Endothelial cell of umbilical vein (primary cell): ENCODE data around the gene CHST11. TPM values are rescaled to one million over a fixed set of nuclear protein-coding genes. Genes with fewer than 3 reads are reported as not detected.

Experiments
- BruUV-seq: library from RNA; stranded (reverse); fragments of 400-500 nt; replicated peaks from 2 replicates; lab custom pipeline; 2021; lab: Mats Ljungman, UMichigan
- CTCF ChIA-PET: fragments of 300-600, 350-600 bp; sonication (Branson Sonifier 250); formaldehyde crosslinking; loops from one replicate; lab custom pipeline; 2021; ENCODE audit warnings: antibody characterized with exemption, inconsistent platforms; lab: Charles Lee
- POLR2A ChIA-PET: fragments of 300-600, 350-600 bp; sonication (Branson Sonifier 250); formaldehyde crosslinking; loops from one replicate; lab custom pipeline; 2021; ENCODE audit warnings: antibody characterized with exemption, inconsistent platforms; lab: Charles Lee
- DNase-seq: peaks from one replicate; pipeline ENCODE4 v3.0.0-alpha.2; 2011; ENCODE audit warnings: low read depth, low spot score
- FAIRE-seq: peaks from 2 replicates; lab custom pipeline; 2011; peaks lifted over from hg19 to GRCh38; lab: Jason Lieb, UNC
- H2AFZ ChIP-seq: 2 replicates; pipeline ENCODE4 v1.6.0; 2012; ENCODE audit warnings: low read depth, low read length, control low read depth, inconsistent platforms
- H3K27ac ChIP-seq: 2 replicates; pipeline ENCODE4 v1.5.1; 2011; ENCODE audit warnings: low read depth, mild to moderate bottlenecking, control low read depth, low read length, moderate library complexity; ENCODE audit not compliant: insufficient read depth
- H3K27me3 ChIP-seq, 2 experiments: 2 replicates each; pipeline versions ENCODE4 v1.6.0 to v1.6.1; 2011; ENCODE audit warnings: low read length in 2 of 2, mixed read lengths in 1 of 2; ENCODE audit not compliant: control insufficient read depth in 2 of 2, insufficient read depth in 2 of 2
- H3K36me3 ChIP-seq, 2 experiments: 2 replicates in 1 of 2; 3 replicates in 1 of 2; pipeline ENCODE4 v1.5.1; 2011; ENCODE audit warnings: low read length in 2 of 2, mild to moderate bottlenecking in 1 of 2, moderate library complexity in 1 of 2; ENCODE audit not compliant: control insufficient read depth in 2 of 2, insufficient read depth in 2 of 2; ENCODE audit errors: extremely low read depth in 1 of 2
- H3K4me1 ChIP-seq: 3 replicates; pipeline ENCODE4 v1.5.1; 2011; ENCODE audit warnings: mild to moderate bottlenecking, low read length; ENCODE audit not compliant: control insufficient read depth, insufficient read depth; ENCODE audit errors: extremely low read depth
- H3K4me2 ChIP-seq: 2 replicates; pipeline ENCODE4 v1.6.1; 2011; ENCODE audit warnings: low read length, control low read depth, mixed read lengths; ENCODE audit not compliant: insufficient read depth
- H3K4me3 ChIP-seq, 3 experiments: fragments of 200-600 bp in 1 of 3; sonication (generic), shearing (Covaris generic) in 1 of 3; replicated peaks in 1 of 3; 2 replicates each; pipeline ENCODE4 v1.5.1; 2011 to 2016; ENCODE audit warnings: control low read depth in 3 of 3, low read length in 3 of 3, mild to moderate bottlenecking in 2 of 3, inconsistent platforms in 1 of 3, low read depth in 1 of 3, moderate library complexity in 1 of 3; ENCODE audit not compliant: insufficient read depth in 1 of 3
- H3K79me2 ChIP-seq: 2 replicates; pipeline ENCODE4 v1.6.0; 2012; ENCODE audit warnings: low read length, inconsistent platforms; ENCODE audit not compliant: control insufficient read depth, insufficient read depth
- H3K9ac ChIP-seq: replicated peaks from 2 replicates; pipeline ENCODE3; 2011; ENCODE audit warnings: low read length, control low read depth; ENCODE audit not compliant: insufficient read depth; ENCODE audit errors: extremely low read depth
- H3K9me1 ChIP-seq: replicated peaks from 3 replicates; pipeline ENCODE4 v1.6.0; 2011; ENCODE audit warnings: mild to moderate bottlenecking, low read length; ENCODE audit not compliant: control insufficient read depth, insufficient read depth; ENCODE audit errors: extremely low read depth
- H3K9me3 ChIP-seq: replicated peaks from 2 replicates; pipeline ENCODE4 v1.5.1; 2012; ENCODE audit warnings: low read length, inconsistent platforms; ENCODE audit not compliant: control insufficient read depth, insufficient read depth
- H4K20me1 ChIP-seq: replicated peaks from 2 replicates; pipeline ENCODE3; 2011; ENCODE audit warnings: mild to moderate bottlenecking, low read length; ENCODE audit not compliant: control insufficient read depth, insufficient read depth; ENCODE audit errors: extremely low read depth
- EZH2 ChIP-seq: IDR thresholded peaks from 2 replicates; pipeline ENCODE4 v1.6.1; 2012; ENCODE audit warnings: borderline replicate concordance, low read depth, mild to moderate bottlenecking, moderate library complexity, low read length, inconsistent platforms; ENCODE audit not compliant: severe bottlenecking
- GATA2 ChIP-seq: IDR thresholded peaks from 2 replicates; pipeline ENCODE4 v1.7.0; 2011; ENCODE audit warnings: low read depth, mild to moderate bottlenecking, moderate library complexity, mixed read lengths, low read length; ENCODE audit not compliant: insufficient read length, insufficient read depth
- JUN ChIP-seq: IDR thresholded peaks from 2 replicates; pipeline ENCODE4 v1.6.1; 2011; ENCODE audit warnings: borderline replicate concordance, low read depth; ENCODE audit not compliant: insufficient read length, insufficient read depth
- MAX ChIP-seq: IDR thresholded peaks from 2 replicates; pipeline ENCODE4 v1.6.1; 2011; ENCODE audit not compliant: insufficient read depth, insufficient read length
- MYC ChIP-seq: IDR thresholded peaks from one replicate; pipeline ENCODE4 v1.6.1; 2011; ENCODE audit warnings: mild to moderate bottlenecking, low read depth, low read length
- POLR2AphosphoS5 ChIP-seq: IDR thresholded peaks from 2 replicates; pipeline ENCODE4 v1.6.1; 2012; ENCODE audit warnings: low read depth, mild to moderate bottlenecking, control low read depth, low read length, moderate library complexity; ENCODE audit not compliant: insufficient read depth
- dilution Hi-C: fragments of 300-500 bp; cut with MboI; formaldehyde crosslinking; loops from one replicate; pipeline ENCODE4 v1.15.0; 2019; ENCODE audit warnings: low sequenced_read_pairs; ENCODE audit not compliant: extremely low pct_ligation_motif_present
- intact Hi-C: fragments of 100-400 bp; cut with micrococcal nuclease; formaldehyde crosslinking; loops from one replicate; pipeline ENCODE4 v1.10.0; 2022
- polyA plus RNA-seq, 4 experiments: library from polyadenylated mRNA; depleted of rRNA in 3 of 4; stranded (reverse) in 3 of 4; unstranded in 1 of 4; fragments of >200 nt; gene quantifications; 2 replicates each; pipeline versions ENCODE4 v1.2.1 to v1.2.3, GENCODE V29; 2011 to 2012; ENCODE audit warnings: missing spikeins in 1 of 4
- total RNA-seq: library from RNA; stranded (reverse); gene quantifications from 2 replicates; pipeline ENCODE4 v1.2.3, GENCODE V29; 2021

The CHST11 gene
- total and polyA plus RNA-seq, 2 donors (not counting 3 experiments of a cell fraction or from before 2014, with no cell fraction given): 19.7 to 20.9 TPM

GRCh38 chr12:104737791-104738301 lies 281.1 kb downstream of the CHST11 start:
- Histone ChIP-seq H3K9me3 (no peaks in the 10 kb centered on the region), H3K9ac (no peak overlapping the region), H3K27me3 (no peaks in the 10 kb centered on the region), H3K4me1 (no peaks in the 10 kb centered on the region), H3K27ac (no peak overlapping the region), H4K20me1 (no peaks in the 10 kb centered on the region), H3K79me2 (no peaks in the 10 kb centered on the region), H3K4me2 (no peak overlapping the region), H3K36me3 (no peaks in the 10 kb centered on the region), H2AFZ (no peak overlapping the region), H3K4me3 (no peak overlapping the region), H3K9me1 (no peaks in the 10 kb centered on the region)
- TF ChIP-seq MYC (no peak), JUN (no peak), MAX (no peak), EZH2 (no peak), GATA2 (no peak)
- DNase-seq (no peak), FAIRE-seq (no peak)
- BruUV-seq: no TSS peak
- intact Hi-C loops: no loop called here
- ChIA-PET POLR2A (no interaction called here), CTCF (no interaction called here)
- dilution Hi-C loops: no loop called here

DNA sequence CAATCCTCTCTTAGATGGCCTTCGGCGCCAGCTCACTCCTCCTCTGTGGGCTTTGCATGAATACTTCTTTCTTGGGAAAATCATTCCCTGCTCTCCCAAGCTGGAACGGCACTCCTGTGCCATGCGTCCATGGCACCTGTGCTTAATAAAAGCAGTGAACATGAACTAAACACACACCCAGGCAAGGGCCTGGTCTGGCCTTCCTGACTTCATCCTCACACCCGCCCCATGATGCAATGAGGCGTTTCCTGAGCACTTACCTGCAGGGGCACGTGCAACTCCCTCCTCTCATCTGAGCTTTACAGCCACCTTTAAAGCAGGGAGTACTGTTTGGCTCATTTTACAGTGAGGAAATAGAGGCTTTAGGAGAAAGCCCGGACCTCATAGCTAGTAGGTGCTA lies 281.6 kb downstream of the CHST11 start:
- H3K27ac ChIP-seq: no peak overlapping the region
- H3K9me3 ChIP-seq: no peaks in the 10 kb centered on the region
- no peak for FAIRE-seq
- H3K27me3 ChIP-seq: no peaks in the 10 kb centered on the region
- CTCF ChIA-PET: interaction anchor here (3.0 kb wide), 1 partner anchor 357 kb away, joined by 10 read pairs; no protein-coding TSS in a partner anchor
- H3K4me3 ChIP-seq: no peak overlapping the region
- no peaks in the 10 kb centered on the region for H3K36me3 ChIP-seq
- no peaks in the 10 kb centered on the region for H3K9me1 ChIP-seq
- no peaks in the 10 kb centered on the region for H3K4me1 ChIP-seq
- no peak for DNase-seq
- dilution Hi-C loops (no loop called here), intact Hi-C loops (no loop called here)
- no peaks in the 10 kb centered on the region for H3K79me2 ChIP-seq
- no peak for TF ChIP-seq GATA2
- no peak for TF ChIP-seq MYC
- no peak for TF ChIP-seq POLR2AphosphoS5
- no peak overlapping the region for H3K9ac ChIP-seq
- H2AFZ ChIP-seq: no peak overlapping the region
- no peak overlapping the region for H3K4me2 ChIP-seq
- BruUV-seq: no TSS peak
- POLR2A ChIA-PET: no interaction called here
- no peaks in the 10 kb centered on the region for H4K20me1 ChIP-seq
